SK-N-SH (cell line): ENCODE data around the gene NEGR1. TPM values are rescaled to one million over a fixed set of nuclear protein-coding genes. Genes with fewer than 3 reads are reported as not detected.

Source experiments
- CTCF ChIA-PET: fragments of 300-600, 350-600 bp; formaldehyde crosslinking; extraction: SDS; loops from one replicate; lab custom pipeline; 2021; lab: Yijun Ruan, JAX
- POLR2A ChIA-PET: fragments of 350-600 bp; sonication (Branson Sonifier 250); formaldehyde crosslinking; extraction: SDS; loops from one replicate; lab custom pipeline; 2020; ENCODE audit warnings: antibody characterized with exemption, inconsistent platforms; lab: Yijun Ruan, JAX
- DNase-seq: peaks from one replicate; pipeline ENCODE4 v3.0.0; 2012
- H2AFZ ChIP-seq: fragments of 200-600 bp; sonication (generic); 2 replicates; pipeline ENCODE4 v1.8.1; 2016; ENCODE audit warnings: antibody characterized with exemption, mild to moderate bottlenecking, low read depth
- H3F3A ChIP-seq: fragments of 200-600 bp; sonication (generic); replicated peaks from 2 replicates; pipeline ENCODE3; 2016; ENCODE audit warnings: antibody characterized with exemption, mild to moderate bottlenecking; ENCODE audit not compliant: insufficient read depth
- H3K27ac ChIP-seq, 2 experiments: fragments of 200-500 bp in 1 of 2; fragments of 200-600 bp in 1 of 2; sonication (Bioruptor generic) in 1 of 2; sonication (generic), shearing (Covaris generic) in 1 of 2; 2 replicates each; pipeline versions ENCODE4 v1.5.1 to v1.6.1; 2014 to 2016; ENCODE audit warnings: low read depth in 2 of 2, inconsistent platforms in 1 of 2, low read length in 1 of 2, mild to moderate bottlenecking in 1 of 2, mixed read lengths in 1 of 2
- H3K27me3 ChIP-seq: fragments of 200-600 bp; sonication (generic), shearing (Covaris generic); 2 replicates; pipeline ENCODE4 v1.6.1; 2016; ENCODE audit warnings: mixed run types; ENCODE audit not compliant: insufficient read depth
- H3K36me3 ChIP-seq, 2 experiments: fragments of 200-500 bp in 1 of 2; fragments of 200-600 bp in 1 of 2; sonication (Bioruptor generic) in 1 of 2; sonication (generic) in 1 of 2; replicated peaks in 1 of 2; 2 replicates each; pipeline versions ENCODE3 to v1.5.1; 2014 to 2016; ENCODE audit warnings: low read length in 1 of 2, mild to moderate bottlenecking in 1 of 2; ENCODE audit not compliant: insufficient read depth in 2 of 2, control insufficient read depth in 1 of 2
- H3K4me1 ChIP-seq, 2 experiments: fragments of 200-500 bp in 1 of 2; fragments of 200-600 bp in 1 of 2; sonication (Bioruptor generic) in 1 of 2; sonication (generic), shearing (Covaris generic) in 1 of 2; 2 replicates each; pipeline versions ENCODE4 v1.5.1 to v1.6.1; 2014 to 2016; ENCODE audit warnings: low read depth in 1 of 2, low read length in 1 of 2, mixed run types in 1 of 2; ENCODE audit not compliant: insufficient read depth in 2 of 2, control insufficient read depth in 1 of 2
- H3K4me2 ChIP-seq: fragments of 200-600 bp; sonication (generic), shearing (Covaris generic); 2 replicates; pipeline ENCODE4 v1.6.1; 2017; ENCODE audit warnings: mixed run types
- H3K4me3 ChIP-seq, 2 experiments: fragments of 200-500 bp in 1 of 2; fragments of 200-600 bp in 1 of 2; sonication (Bioruptor generic) in 1 of 2; sonication (generic), shearing (Covaris generic) in 1 of 2; 2 replicates each; pipeline versions ENCODE4 v1.5.1 to v1.8.1; 2014 to 2016; ENCODE audit warnings: low read depth in 2 of 2, inconsistent platforms in 1 of 2, low read length in 1 of 2, mild to moderate bottlenecking in 1 of 2, mixed read lengths in 1 of 2, moderate library complexity in 1 of 2
- H3K79me2 ChIP-seq: fragments of 200-600 bp; sonication (generic); 2 replicates; pipeline ENCODE4 v1.8.1; 2017; ENCODE audit warnings: mild to moderate bottlenecking; ENCODE audit not compliant: insufficient read depth
- H3K9ac ChIP-seq: fragments of 200-600 bp; sonication (generic); 2 replicates; pipeline ENCODE4 v1.6.1; 2017; ENCODE audit warnings: mixed run types
- H3K9me2 ChIP-seq: fragments of 200-600 bp; sonication (generic); 2 replicates; pipeline ENCODE4 v1.6.1; 2017; ENCODE audit warnings: mixed run types
- H3K9me3 ChIP-seq: fragments of 200-600 bp; sonication (generic); 2 replicates; pipeline ENCODE4 v1.6.1; 2017; ENCODE audit warnings: mixed run types, mild to moderate bottlenecking, moderate library complexity
- H4K20me1 ChIP-seq: fragments of 200-600 bp; sonication (generic); 2 replicates; pipeline ENCODE4 v1.6.1; 2017; ENCODE audit warnings: mild to moderate bottlenecking, mixed run types; ENCODE audit not compliant: insufficient read depth
- CTCF ChIP-seq: fragments of 200-600 bp; sonication (generic); IDR thresholded peaks from 2 replicates; pipeline ENCODE4 v1.6.1; 2017; ENCODE audit warnings: antibody characterized with exemption, mild to moderate bottlenecking, moderate library complexity
- EP300 ChIP-seq, 2 experiments: IDR thresholded peaks; 2 replicates each; pipeline versions ENCODE4 v1.4.0 to v1.6.1; 2012; ENCODE audit warnings: borderline replicate concordance in 1 of 2, low read depth in 1 of 2, low read length in 1 of 2
- EZH2phosphoT487 ChIP-seq: fragments of 200-600 bp; sonication (generic); IDR thresholded peaks from 2 replicates; pipeline ENCODE4 v1.6.1; 2017; ENCODE audit warnings: low read depth, mixed run types, mild to moderate bottlenecking, antibody characterized with exemption, moderate library complexity, borderline replicate concordance
- FOSL2 ChIP-seq: IDR thresholded peaks from 2 replicates; pipeline ENCODE4 v1.4.0; 2012; ENCODE audit warnings: low read depth, mild to moderate bottlenecking, moderate library complexity, borderline replicate concordance
- GABPA ChIP-seq: IDR thresholded peaks from 2 replicates; pipeline ENCODE4 v1.4.0; 2012; ENCODE audit warnings: low read depth, mild to moderate bottlenecking
- GATA2 ChIP-seq: sonication (generic); formaldehyde crosslinking; IDR thresholded peaks from 2 replicates; pipeline ENCODE4 v1.5.0; 2020; ENCODE audit warnings: mild to moderate bottlenecking, missing genetic modification reagents
- MEF2A ChIP-seq: IDR thresholded peaks from 2 replicates; pipeline ENCODE4 v1.4.0; 2012; ENCODE audit warnings: low read depth, borderline replicate concordance
- MXI1 ChIP-seq: IDR thresholded peaks from 2 replicates; pipeline ENCODE4 v1.6.1; 2012; ENCODE audit warnings: mild to moderate bottlenecking, low read depth, low read length, improper control_type of control experiment
- PBX3 ChIP-seq: IDR thresholded peaks from 2 replicates; pipeline ENCODE4; 2012
- POLR2AphosphoS5 ChIP-seq: IDR thresholded peaks from 2 replicates; pipeline ENCODE4 v1.6.1; 2012; ENCODE audit warnings: low read depth, low read length
- RCOR1 ChIP-seq: fragments of 150-350 bp; IDR thresholded peaks from 2 replicates; pipeline ENCODE4 v1.6.1; 2017; ENCODE audit warnings: antibody characterized with exemption, low read length
- REST ChIP-seq: IDR thresholded peaks from 2 replicates; pipeline ENCODE4 v1.6.1; 2012; ENCODE audit warnings: mild to moderate bottlenecking, low read depth, low read length, moderate library complexity
- RFX5 ChIP-seq: IDR thresholded peaks from 2 replicates; pipeline ENCODE4 v1.6.1; 2012; ENCODE audit warnings: mild to moderate bottlenecking, improper control_type of control experiment, low read length
- RXRA ChIP-seq: IDR thresholded peaks from 2 replicates; pipeline ENCODE4 v1.4.0; 2012; ENCODE audit warnings: low read depth, mild to moderate bottlenecking, borderline replicate concordance
- SMC3 ChIP-seq: IDR thresholded peaks from 2 replicates; pipeline ENCODE4 v1.6.1; 2012; ENCODE audit warnings: low read depth, low read length, improper control_type of control experiment
- TAF1 ChIP-seq: IDR thresholded peaks from 2 replicates; pipeline ENCODE4 v1.6.1; 2012; ENCODE audit warnings: low read depth, mild to moderate bottlenecking, low read length, moderate library complexity, borderline replicate concordance
- USF1 ChIP-seq: IDR thresholded peaks from 2 replicates; pipeline ENCODE4 v1.4.0; 2012; ENCODE audit warnings: low read depth, borderline replicate concordance
- USF2 ChIP-seq: fragments of 150-350 bp; IDR thresholded peaks from 2 replicates; pipeline ENCODE4 v1.6.1; 2017; ENCODE audit warnings: antibody characterized with exemption, low read length, low read depth, borderline replicate concordance
- YY1 ChIP-seq: IDR thresholded peaks from 2 replicates; pipeline ENCODE4 v1.4.0; 2012; ENCODE audit warnings: low read depth, mild to moderate bottlenecking
- ZBTB33 ChIP-seq: IDR thresholded peaks from 2 replicates; pipeline ENCODE4 v1.4.0; 2012; ENCODE audit warnings: low read depth, borderline replicate concordance
- WGBS: methylation state at CpG from one replicate; pipeline ENCODE4 v1.1.6; 2017; ENCODE audit warnings: low lambda C conversion rate; 5-methylcytosine and 5-hydroxymethylcytosine counted together
- polyA plus RNA-seq, 3 experiments: library from polyadenylated mRNA; depleted of rRNA; stranded (reverse); fragments of >200 nt; gene quantifications; 2 replicates each; pipeline ENCODE4 v1.2.3, GENCODE V29; 2012

NEGR1 gene
- polyA plus RNA-seq, 1 of the 3 experiments (the other 2 are of a cell fraction) = 0.21 TPM

- Histone ChIP-seq H3K79me2 (no peaks in the 10 kb centered on the region), H3K27ac (no peak overlapping the region), H3K9me2 (no peaks in the 10 kb centered on the region), H2AFZ (no peak overlapping the region), H3K4me3 (no peak overlapping the region), H3K36me3 (no peaks in the 10 kb centered on the region), H3F3A (no peaks in the 10 kb centered on the region), H3K9me3 (no peaks in the 10 kb centered on the region), H4K20me1 (no peaks in the 10 kb centered on the region), H3K4me2 (no peak overlapping the region), H3K4me1 (no peaks in the 10 kb centered on the region), H3K27me3 (no peaks in the 10 kb centered on the region), H3K9ac (no peak overlapping the region)
- 55% methylated on average over 6 of the region's 6 CpGs for WGBS
- ChIA-PET CTCF (no interaction called here), POLR2A (no interaction called here)
- TF ChIP-seq YY1 = no peak
- TF ChIP-seq MEF2A = no peak
- TF ChIP-seq RFX5 = no peak
- TF ChIP-seq PBX3 = no peak
- TF ChIP-seq EZH2phosphoT487 = no peak
- no peak for TF ChIP-seq POLR2AphosphoS5
- no peak for TF ChIP-seq USF1
- no peak for TF ChIP-seq FOSL2
- TF ChIP-seq EP300 (IDR thresholded peaks at IDR 0.05; ENCODE audit: borderline replicate concordance in 1 of 2, low read depth in 1 of 2, low read length in 1 of 2) = no peak
- TF ChIP-seq SMC3 = no peak
- TF ChIP-seq RXRA = no peak
- no peak for TF ChIP-seq CTCF
- no peak for TF ChIP-seq MXI1
- TF ChIP-seq GABPA = no peak
- TF ChIP-seq USF2 = no peak
- TF ChIP-seq REST = no peak
- TF ChIP-seq GATA2 = no peak
- TF ChIP-seq TAF1 = no peak
- no peak for TF ChIP-seq ZBTB33
- no peak for TF ChIP-seq RCOR1
- no peak for DNase-seq
These were observed 780.3 kb downstream of the NEGR1 start for GRCh38 chr1:71502006-71502405.
